ENCODE data around the gene BRI3BP.

Gene BRI3BP

GRCh38 chr12:125015680-125016310, 22.4 kb downstream of the BRI3BP start:
- Histone ChIP-seq H3K79me1 (ENCODE audit: low read length) (no peaks in the 10 kb centered on the region), H3K36me3 (ENCODE audit: control insufficient read depth in 1 of 2, insufficient read depth in 2 of 2, low read length in 2 of 2) (peaks cover 10 to 25% of the 10 kb centered on the region in 2 experiments), H3K4me2 (ENCODE audit: low read length) (no peak overlapping the region), H2BK5ac (ENCODE audit: low read depth, low read length, poor library complexity) (no peak overlapping the region), H3K4me3 (ENCODE audit: low read depth, low read length) (no peak overlapping the region), H4K12ac (ENCODE audit: low read depth, low read length) (no peak overlapping the region), H2AK5ac (ENCODE audit: low read length) (no peak overlapping the region), H3K27me3 (ENCODE audit: insufficient read depth, low read length) (no peaks in the 10 kb centered on the region), H2BK12ac (ENCODE audit: low read length) (no peak overlapping the region), H3K9me3 (ENCODE audit: insufficient read depth, low read depth, low read length) (no peaks in the 10 kb centered on the region), H4K8ac (ENCODE audit: low read depth, low read length) (no peak overlapping the region), H3K4me1 (ENCODE audit: control insufficient read depth in 1 of 2, insufficient read depth in 2 of 2, low read length in 2 of 2) (no peaks in the 10 kb centered on the region), H4K91ac (ENCODE audit: low read depth, low read length) (no peak overlapping the region), H3K23ac (ENCODE audit: low read length) (no peak overlapping the region), H2BK120ac (ENCODE audit: insufficient read depth, low read length, poor library complexity) (no peak overlapping the region), H3K14ac (ENCODE audit: low read length) (no peak overlapping the region), H3K9ac (ENCODE audit: low read length) (no peak overlapping the region), H3K27ac (ENCODE audit: low read depth, low read length) (no peak overlapping the region), H3K4ac (ENCODE audit: low read depth, low read length) (no peak overlapping the region), H3K79me2 (ENCODE audit: control insufficient read depth, insufficient read depth, low read length, poor library complexity) (no peaks in the 10 kb centered on the region), H3K18ac (ENCODE audit: low read length) (no peak overlapping the region), H2AFZ (ENCODE audit: insufficient read depth, low read length, poor library complexity) (no peak overlapping the region)
- WGBS (ENCODE audit: extremely low coverage, insufficient coverage, insufficient read length): no CpG with 5 or more reads among the region's 24 CpGs
- DNase-seq: peak; percentile 60 to 86

GRCh38 chr12:125017801-125018200, 24.4 kb downstream of the BRI3BP start:
- Histone ChIP-seq H3K36me3 (ENCODE audit: control insufficient read depth in 1 of 2, insufficient read depth in 2 of 2, low read length in 2 of 2) (peaks cover 10 to 25% of the 10 kb centered on the region in 2 experiments), H3K27me3 (ENCODE audit: insufficient read depth, low read length) (no peaks in the 10 kb centered on the region), H2BK120ac (ENCODE audit: insufficient read depth, low read length, poor library complexity) (no peak overlapping the region), H2AK5ac (ENCODE audit: low read length) (no peak overlapping the region), H4K8ac (ENCODE audit: low read depth, low read length) (no peak overlapping the region), H3K18ac (ENCODE audit: low read length) (no peak overlapping the region), H3K9me3 (ENCODE audit: insufficient read depth, low read depth, low read length) (no peaks in the 10 kb centered on the region), H3K9ac (ENCODE audit: low read length) (no peak overlapping the region), H2BK5ac (ENCODE audit: low read depth, low read length, poor library complexity) (no peak overlapping the region), H3K23ac (ENCODE audit: low read length) (no peak overlapping the region), H2BK12ac (ENCODE audit: low read length) (no peak overlapping the region), H2AFZ (ENCODE audit: insufficient read depth, low read length, poor library complexity) (no peak overlapping the region), H3K4me3 (ENCODE audit: low read depth, low read length) (no peak overlapping the region), H3K27ac (ENCODE audit: low read depth, low read length) (no peak overlapping the region), H3K79me2 (ENCODE audit: control insufficient read depth, insufficient read depth, low read length, poor library complexity) (no peaks in the 10 kb centered on the region), H3K4me2 (ENCODE audit: low read length) (no peak overlapping the region), H3K14ac (ENCODE audit: low read length) (no peak overlapping the region), H3K4me1 (ENCODE audit: control insufficient read depth in 1 of 2, insufficient read depth in 2 of 2, low read length in 2 of 2) (no peaks in the 10 kb centered on the region), H3K4ac (ENCODE audit: low read depth, low read length) (no peak overlapping the region), H4K12ac (ENCODE audit: low read depth, low read length) (no peak overlapping the region), H4K91ac (ENCODE audit: low read depth, low read length) (no peak overlapping the region), H3K79me1 (ENCODE audit: low read length) (no peaks in the 10 kb centered on the region)
- DNase-seq: no peak
- no CpG with 5 or more reads among the region's 9 CpGs for WGBS (ENCODE audit: extremely low coverage, insufficient coverage, insufficient read length)

- no peaks in the 10 kb centered on the region for H3K9me3 ChIP-seq (ENCODE audit: insufficient read depth, low read depth, low read length)
- no peak overlapping the region for H3K4me2 ChIP-seq (ENCODE audit: low read length)
- H2BK120ac ChIP-seq (ENCODE audit: insufficient read depth, low read length, poor library complexity): no peak overlapping the region
- no peak overlapping the region for H3K4ac ChIP-seq (ENCODE audit: low read depth, low read length)
- H2BK12ac ChIP-seq (ENCODE audit: low read length): no peak overlapping the region
- no peaks in the 10 kb centered on the region for H3K4me1 ChIP-seq (ENCODE audit: control insufficient read depth in 1 of 2, insufficient read depth in 2 of 2, low read length in 2 of 2)
- no peak overlapping the region for H3K27ac ChIP-seq (ENCODE audit: low read depth, low read length)
- H4K8ac ChIP-seq (ENCODE audit: low read depth, low read length): no peak overlapping the region
- no peak overlapping the region for H4K12ac ChIP-seq (ENCODE audit: low read depth, low read length)
- WGBS (ENCODE audit: extremely low coverage, insufficient coverage, insufficient read length): no CpG with 5 or more reads among the region's 11 CpGs
- no peak overlapping the region for H3K4me3 ChIP-seq (ENCODE audit: low read depth, low read length)
- H2AK5ac ChIP-seq (ENCODE audit: low read length): no peak overlapping the region
- H3K23ac ChIP-seq (ENCODE audit: low read length): no peak overlapping the region
- DNase-seq: no peak
- peaks cover 10 to 25% of the 10 kb centered on the region in 2 experiments for H3K36me3 ChIP-seq (ENCODE audit: control insufficient read depth in 1 of 2, insufficient read depth in 2 of 2, low read length in 2 of 2)
- H3K14ac ChIP-seq (ENCODE audit: low read length): no peak overlapping the region
- no peak overlapping the region for H3K9ac ChIP-seq (ENCODE audit: low read length)
- H3K27me3 ChIP-seq (ENCODE audit: insufficient read depth, low read length): no peaks in the 10 kb centered on the region
- H3K18ac ChIP-seq (ENCODE audit: low read length): no peak overlapping the region
- no peak overlapping the region for H2AFZ ChIP-seq (ENCODE audit: insufficient read depth, low read length, poor library complexity)
- no peaks in the 10 kb centered on the region for H3K79me1 ChIP-seq (ENCODE audit: low read length)
- H3K79me2 ChIP-seq (ENCODE audit: control insufficient read depth, insufficient read depth, low read length, poor library complexity): no peaks in the 10 kb centered on the region
- no peak overlapping the region for H2BK5ac ChIP-seq (ENCODE audit: low read depth, low read length, poor library complexity)
- H4K91ac ChIP-seq (ENCODE audit: low read depth, low read length): no peak overlapping the region
These were observed 24.9 kb downstream of the BRI3BP start for GRCh38 chr12:125018356-125018755.

- Histone ChIP-seq H2BK5ac (ENCODE audit: low read depth, low read length, poor library complexity) (no peak overlapping the region), H3K9me3 (ENCODE audit: insufficient read depth, low read depth, low read length) (peaks cover 3% of the 10 kb centered on the region), H2BK120ac (ENCODE audit: insufficient read depth, low read length, poor library complexity) (no peak overlapping the region), H3K4me1 (ENCODE audit: control insufficient read depth in 1 of 2, insufficient read depth in 2 of 2, low read length in 2 of 2) (no peaks in the 10 kb centered on the region), H2BK12ac (ENCODE audit: low read length) (no peak overlapping the region), H2AK5ac (ENCODE audit: low read length) (no peak overlapping the region), H4K12ac (ENCODE audit: low read depth, low read length) (no peak overlapping the region), H3K4me3 (ENCODE audit: low read depth, low read length) (no peak overlapping the region), H3K14ac (ENCODE audit: low read length) (no peak overlapping the region), H3K27ac (ENCODE audit: low read depth, low read length) (no peak overlapping the region), H4K8ac (ENCODE audit: low read depth, low read length) (no peak overlapping the region), H3K79me1 (ENCODE audit: low read length) (no peaks in the 10 kb centered on the region), H3K36me3 (ENCODE audit: control insufficient read depth in 1 of 2, insufficient read depth in 2 of 2, low read length in 2 of 2) (peaks cover 8 to 9% of the 10 kb centered on the region in 2 experiments), H2AFZ (ENCODE audit: insufficient read depth, low read length, poor library complexity) (no peak overlapping the region), H3K79me2 (ENCODE audit: control insufficient read depth, insufficient read depth, low read length, poor library complexity) (no peaks in the 10 kb centered on the region), H3K23ac (ENCODE audit: low read length) (no peak overlapping the region), H3K27me3 (ENCODE audit: insufficient read depth, low read length) (no peaks in the 10 kb centered on the region), H4K91ac (ENCODE audit: low read depth, low read length) (no peak overlapping the region), H3K18ac (ENCODE audit: low read length) (no peak overlapping the region), H3K9ac (ENCODE audit: low read length) (no peak overlapping the region), H3K4ac (ENCODE audit: low read depth, low read length) (no peak overlapping the region), H3K4me2 (ENCODE audit: low read length) (no peak overlapping the region)
- no CpG with 5 or more reads among the region's 9 CpGs for WGBS (ENCODE audit: extremely low coverage, insufficient coverage, insufficient read length)
- DNase-seq: no peak
These were observed 27.7 kb downstream of the BRI3BP start for GRCh38 chr12:125021096-125021495.

All from trophoblast cell (in vitro differentiated cells and primary cell).